ENCODE data around the gene OR2G6.
"Not testable (repeated sequence)": the region's sequence is repeated elsewhere in the genome, so short reads cannot be mapped to it uniquely, and the experiment has no call there.

The OR2G6 gene

DNA sequence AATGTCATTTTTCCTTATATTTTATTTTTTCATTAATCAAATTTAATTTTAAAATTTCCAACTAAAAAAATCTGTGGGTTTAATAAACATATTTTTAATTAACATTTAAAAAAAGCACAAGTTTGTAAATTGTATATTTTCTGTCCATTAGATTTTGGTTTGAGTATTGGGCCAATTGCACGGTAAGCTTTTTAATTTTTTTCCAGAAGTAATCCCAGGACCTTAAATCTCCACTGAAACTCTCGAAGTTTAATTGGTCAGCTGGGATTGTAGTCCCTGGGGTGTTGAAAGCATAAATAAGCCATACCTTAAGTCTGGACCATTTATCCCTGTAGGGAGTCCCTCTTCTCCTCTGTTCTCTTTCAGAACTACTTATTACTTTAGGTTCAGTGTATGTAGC, at the start of gene OR2G6:
Gene OR2G6 (plus strand): TSS at position 301 of the 400 bp plus-strand sequence. CDS start 13,574 bp downstream, outside the sequence.
- H3K4me1 ChIP-seq (ENCODE audit: insufficient read depth, low read length); H3K36me3 ChIP-seq (ENCODE audit: insufficient read depth, low read depth, low read length); H3K9ac ChIP-seq (ENCODE audit: low read depth, low read length); H3K27ac ChIP-seq (ENCODE audit: low read length); H3K9me3 ChIP-seq (ENCODE audit: insufficient read depth, low read depth, low read length); H3K4me3 ChIP-seq (ENCODE audit: low read length); H3K27me3 ChIP-seq (ENCODE audit: insufficient read depth, low read length): not testable (repeated sequence)

DNA sequence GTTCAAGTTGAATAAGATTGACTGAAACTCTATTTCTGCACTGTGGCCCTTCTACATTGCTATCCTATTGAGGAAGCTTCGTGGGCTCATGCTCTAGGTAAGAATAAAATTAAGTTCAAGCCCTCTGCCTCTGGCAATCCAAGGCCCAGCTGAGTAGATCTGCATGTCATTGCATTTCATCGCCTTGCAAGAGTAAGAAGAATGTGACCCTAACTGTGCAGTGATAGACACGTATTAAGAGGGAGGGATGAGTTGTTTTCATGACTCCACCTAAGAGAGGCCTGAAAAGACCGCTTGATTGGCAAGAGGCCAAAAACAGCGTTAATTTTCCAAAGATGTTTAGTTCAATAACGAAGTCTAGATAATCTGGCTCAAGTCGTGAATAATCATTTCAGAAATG, 48.8 kb upstream of the OR2G6 start:
- H3K36me3 ChIP-seq (ENCODE audit: insufficient read depth, low read depth, low read length); H3K27ac ChIP-seq (ENCODE audit: low read length); H3K27me3 ChIP-seq (ENCODE audit: insufficient read depth, low read length); H3K4me3 ChIP-seq (ENCODE audit: low read length); H3K9ac ChIP-seq (ENCODE audit: low read depth, low read length); H3K4me1 ChIP-seq (ENCODE audit: insufficient read depth, low read length): not testable (repeated sequence)
- H3K9me3 ChIP-seq (ENCODE audit: insufficient read depth, low read depth, low read length) = peaks cover 54% of the 10 kb centered on the region; the same call in 1 of the 2 replicates

DNA sequence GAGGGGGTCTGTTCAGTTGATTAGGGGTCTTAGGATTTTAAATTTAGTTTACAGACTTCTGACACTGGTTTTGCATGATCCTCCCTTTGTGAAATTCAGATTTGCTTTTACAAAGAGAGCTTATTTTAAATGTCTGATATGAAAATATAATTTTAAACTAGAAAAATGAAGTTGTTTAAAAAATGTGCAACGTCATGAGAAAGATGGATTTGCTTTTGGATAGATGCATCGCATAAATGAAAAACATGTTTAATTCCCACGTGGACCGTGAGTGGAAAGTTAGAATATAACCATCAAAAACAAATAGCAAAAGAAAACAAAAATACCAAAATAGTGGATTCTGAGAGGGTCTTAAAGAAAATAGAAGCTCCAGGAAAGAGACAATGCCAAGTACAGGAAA, 36.7 kb upstream of the OR2G6 start:
- H3K27me3 ChIP-seq (ENCODE audit: insufficient read depth, low read length) = no peaks in the 10 kb centered on the region
- H3K4me3 ChIP-seq (ENCODE audit: low read length) = no peak overlapping the region
- H3K4me1 ChIP-seq (ENCODE audit: insufficient read depth, low read length) = no peaks in the 10 kb centered on the region
- no peak overlapping the region for H3K9ac ChIP-seq (ENCODE audit: low read depth, low read length)
- peaks cover 52% of the 10 kb centered on the region for H3K9me3 ChIP-seq (ENCODE audit: insufficient read depth, low read depth, low read length)
- no peak overlapping the region for H3K27ac ChIP-seq (ENCODE audit: low read length)
- no peaks in the 10 kb centered on the region for H3K36me3 ChIP-seq (ENCODE audit: insufficient read depth, low read depth, low read length)

DNA sequence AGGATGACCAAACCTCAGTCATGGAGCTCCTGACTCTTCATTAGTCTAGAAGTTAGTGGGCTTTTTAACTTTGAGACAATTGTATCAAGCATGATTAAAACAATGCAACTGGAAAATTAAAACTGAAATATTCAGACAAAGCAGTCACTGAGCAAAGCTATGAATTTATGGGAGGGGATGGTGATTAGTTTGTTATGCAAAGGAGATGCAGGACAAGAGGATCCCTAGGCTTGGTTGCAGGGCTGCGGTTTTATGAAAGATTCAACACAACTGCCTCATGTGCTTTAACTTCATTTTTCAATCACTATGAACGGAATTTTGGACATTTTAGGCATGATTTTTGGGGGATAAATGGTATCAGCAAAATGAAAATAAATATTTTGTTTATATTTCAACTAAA, 35.8 kb upstream of the OR2G6 start:
- H3K36me3 ChIP-seq (ENCODE audit: insufficient read depth, low read depth, low read length); H3K4me3 ChIP-seq (ENCODE audit: low read length): not testable (repeated sequence)
- H3K9me3 ChIP-seq (ENCODE audit: insufficient read depth, low read depth, low read length) = peaks cover 42% of the 10 kb centered on the region

DNA sequence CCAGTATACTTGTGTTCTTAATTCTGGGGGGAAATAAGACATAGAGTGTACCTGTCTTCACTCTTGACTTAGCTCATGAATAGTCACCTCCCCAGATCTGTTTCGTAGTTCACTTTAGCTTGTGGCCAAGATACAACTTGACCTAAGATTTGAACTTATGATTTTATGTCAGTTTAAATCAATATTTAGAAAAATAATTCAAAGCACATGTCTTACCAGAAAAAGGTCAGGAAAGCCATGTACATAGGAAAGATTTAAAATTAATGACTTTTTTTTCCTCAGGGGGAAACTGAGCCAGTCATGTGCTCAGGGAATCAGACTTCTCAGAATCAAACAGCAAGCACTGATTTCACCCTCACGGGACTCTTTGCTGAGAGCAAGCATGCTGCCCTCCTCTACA, 34.8 kb upstream of the OR2G6 start, which contains the start of gene OR2T3:
Gene OR2T3 (plus strand): TSS at position 301 of the 400 bp plus-strand sequence. CDS start 0 bp downstream, at position 301.
- H3K9me3 ChIP-seq (ENCODE audit: insufficient read depth, low read depth, low read length) = peaks cover 33% of the 10 kb centered on the region
- H3K9ac ChIP-seq (ENCODE audit: low read depth, low read length); H3K4me3 ChIP-seq (ENCODE audit: low read length); H3K27me3 ChIP-seq (ENCODE audit: insufficient read depth, low read length); H3K27ac ChIP-seq (ENCODE audit: low read length); H3K36me3 ChIP-seq (ENCODE audit: insufficient read depth, low read depth, low read length); H3K4me1 ChIP-seq (ENCODE audit: insufficient read depth, low read length): not testable (repeated sequence)

More for the DNA sequence above, 35.8 kb upstream of the OR2G6 start:
- H3K27ac ChIP-seq (ENCODE audit: low read length); H3K9ac ChIP-seq (ENCODE audit: low read depth, low read length); H3K4me1 ChIP-seq (ENCODE audit: insufficient read depth, low read length); H3K27me3 ChIP-seq (ENCODE audit: insufficient read depth, low read length): not testable (repeated sequence)

DNA sequence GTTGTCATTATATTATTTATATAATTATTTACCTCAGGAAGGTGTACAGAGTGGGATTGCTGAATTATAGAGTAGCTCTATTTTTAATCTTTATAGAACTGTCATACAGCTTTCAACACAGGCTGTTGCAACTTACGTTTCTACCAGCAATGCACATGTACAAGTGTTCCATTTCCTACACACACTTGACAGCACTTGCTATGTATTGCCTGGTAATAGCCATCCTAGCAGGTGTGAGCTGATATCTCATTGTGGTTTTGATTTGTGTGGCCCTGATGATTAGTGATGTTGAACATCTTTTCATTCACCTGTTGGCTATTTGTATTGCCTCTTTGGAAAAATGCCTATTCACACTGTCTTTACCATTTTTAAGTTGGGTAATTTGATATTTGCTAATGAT, 32.2 kb upstream of the OR2G6 start:
- not testable (repeated sequence) for H3K27me3 ChIP-seq (ENCODE audit: insufficient read depth, low read length); H3K4me1 ChIP-seq (ENCODE audit: insufficient read depth, low read length); H3K27ac ChIP-seq (ENCODE audit: low read length); H3K4me3 ChIP-seq (ENCODE audit: low read length); H3K36me3 ChIP-seq (ENCODE audit: insufficient read depth, low read depth, low read length); H3K9ac ChIP-seq (ENCODE audit: low read depth, low read length)
- peaks cover 14% of the 10 kb centered on the region for H3K9me3 ChIP-seq (ENCODE audit: insufficient read depth, low read depth, low read length)

DNA sequence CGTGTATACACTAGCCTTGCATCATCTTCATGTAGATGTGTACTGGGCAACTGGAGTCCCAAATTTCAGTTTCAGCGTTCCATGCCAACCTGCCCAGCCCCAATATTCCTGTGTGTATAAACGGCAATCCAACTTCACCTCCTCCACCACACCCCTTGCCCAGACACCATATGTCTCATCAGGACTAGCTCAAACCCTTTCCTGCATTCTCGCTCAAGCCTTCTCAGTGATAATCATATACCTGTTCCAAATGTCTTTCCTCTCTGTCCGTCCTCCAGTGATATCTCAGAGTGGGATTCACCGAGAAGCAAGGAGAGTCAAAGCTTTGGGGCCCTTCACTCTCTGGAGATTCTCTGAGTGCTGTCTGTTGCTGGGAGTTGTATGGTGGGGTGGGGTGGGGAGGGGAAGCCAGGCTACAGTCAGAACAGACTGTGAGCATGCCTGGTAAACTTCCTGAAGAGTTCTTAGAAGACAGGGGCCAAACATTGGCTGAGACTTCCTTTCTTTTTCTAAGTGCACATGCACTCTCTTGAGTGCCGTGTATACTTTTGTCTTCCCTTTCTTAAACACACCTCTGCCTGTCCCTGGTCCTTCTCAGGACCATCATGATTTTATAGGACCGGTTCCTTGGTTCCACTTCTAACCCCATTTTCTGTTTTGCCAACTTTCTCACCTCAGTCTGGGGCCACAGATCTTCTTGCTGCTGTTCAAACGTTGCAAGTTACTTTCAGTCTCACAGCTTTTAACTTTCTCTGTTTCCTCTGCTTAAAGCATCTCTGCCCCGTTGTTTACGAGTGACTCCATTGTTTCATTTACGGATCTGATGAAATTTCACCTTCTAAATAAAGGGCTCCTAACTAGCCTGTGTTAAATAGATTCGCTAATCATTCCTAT, 25.9 kb upstream of the OR2G6 start:
- not testable (repeated sequence) for H3K9ac ChIP-seq (ENCODE audit: low read depth, low read length); H3K4me1 ChIP-seq (ENCODE audit: insufficient read depth, low read length); H3K9me3 ChIP-seq (ENCODE audit: insufficient read depth, low read depth, low read length); H3K36me3 ChIP-seq (ENCODE audit: insufficient read depth, low read depth, low read length); H3K4me3 ChIP-seq (ENCODE audit: low read length); H3K27ac ChIP-seq (ENCODE audit: low read length); H3K27me3 ChIP-seq (ENCODE audit: insufficient read depth, low read length)

DNA sequence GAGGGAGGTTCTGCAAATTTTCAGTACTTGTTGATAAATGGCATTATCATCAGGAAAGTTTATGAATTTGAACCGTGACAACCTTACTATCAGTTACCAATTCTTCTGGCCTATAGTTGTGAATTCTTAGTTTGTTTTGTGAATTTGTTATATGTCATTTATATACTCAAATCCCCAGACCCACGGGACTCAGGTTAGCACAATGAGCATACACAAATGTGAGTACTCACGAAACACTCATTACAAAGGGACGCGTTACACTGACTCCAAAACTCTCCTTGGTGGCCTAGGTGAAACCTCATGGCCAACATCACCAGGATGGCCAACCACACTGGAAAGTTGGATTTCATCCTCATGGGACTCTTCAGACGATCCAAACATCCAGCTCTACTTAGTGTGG, 19.6 kb upstream of the OR2G6 start, which contains the start of gene OR2T5:
Gene OR2T5 (plus strand): TSS at position 301 of the 400 bp plus-strand sequence. CDS start 0 bp downstream, at position 301.
- not testable (repeated sequence) for H3K27me3 ChIP-seq (ENCODE audit: insufficient read depth, low read length); H3K36me3 ChIP-seq (ENCODE audit: insufficient read depth, low read depth, low read length); H3K27ac ChIP-seq (ENCODE audit: low read length); H3K9ac ChIP-seq (ENCODE audit: low read depth, low read length); H3K4me1 ChIP-seq (ENCODE audit: insufficient read depth, low read length); H3K4me3 ChIP-seq (ENCODE audit: low read length); H3K9me3 ChIP-seq (ENCODE audit: insufficient read depth, low read depth, low read length)

DNA sequence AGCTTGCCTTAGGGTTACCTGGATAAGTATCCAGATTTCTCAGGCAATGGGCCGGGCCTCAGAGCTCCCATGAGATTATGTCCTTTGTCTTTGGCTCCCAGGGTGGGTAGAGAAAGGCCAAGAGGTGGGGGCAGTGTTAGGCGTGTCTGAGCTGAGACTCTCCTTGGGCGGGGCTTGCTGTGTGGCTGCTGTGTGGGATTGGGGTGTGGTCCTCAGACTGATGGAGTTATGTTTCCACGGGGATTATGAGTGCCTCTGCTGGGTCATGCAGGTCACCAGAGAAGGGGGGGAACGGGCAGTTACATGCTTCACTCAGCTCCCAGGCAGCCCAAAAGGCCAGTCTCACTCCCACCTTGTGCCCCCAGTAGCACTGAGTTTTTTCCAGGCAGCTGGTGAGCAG, 11.2 kb upstream of the OR2G6 start:
- not testable (repeated sequence) for H3K27me3 ChIP-seq (ENCODE audit: insufficient read depth, low read length); H3K9ac ChIP-seq (ENCODE audit: low read depth, low read length); H3K27ac ChIP-seq (ENCODE audit: low read length); H3K4me1 ChIP-seq (ENCODE audit: insufficient read depth, low read length); H3K36me3 ChIP-seq (ENCODE audit: insufficient read depth, low read depth, low read length); H3K9me3 ChIP-seq (ENCODE audit: insufficient read depth, low read depth, low read length); H3K4me3 ChIP-seq (ENCODE audit: low read length)

DNA sequence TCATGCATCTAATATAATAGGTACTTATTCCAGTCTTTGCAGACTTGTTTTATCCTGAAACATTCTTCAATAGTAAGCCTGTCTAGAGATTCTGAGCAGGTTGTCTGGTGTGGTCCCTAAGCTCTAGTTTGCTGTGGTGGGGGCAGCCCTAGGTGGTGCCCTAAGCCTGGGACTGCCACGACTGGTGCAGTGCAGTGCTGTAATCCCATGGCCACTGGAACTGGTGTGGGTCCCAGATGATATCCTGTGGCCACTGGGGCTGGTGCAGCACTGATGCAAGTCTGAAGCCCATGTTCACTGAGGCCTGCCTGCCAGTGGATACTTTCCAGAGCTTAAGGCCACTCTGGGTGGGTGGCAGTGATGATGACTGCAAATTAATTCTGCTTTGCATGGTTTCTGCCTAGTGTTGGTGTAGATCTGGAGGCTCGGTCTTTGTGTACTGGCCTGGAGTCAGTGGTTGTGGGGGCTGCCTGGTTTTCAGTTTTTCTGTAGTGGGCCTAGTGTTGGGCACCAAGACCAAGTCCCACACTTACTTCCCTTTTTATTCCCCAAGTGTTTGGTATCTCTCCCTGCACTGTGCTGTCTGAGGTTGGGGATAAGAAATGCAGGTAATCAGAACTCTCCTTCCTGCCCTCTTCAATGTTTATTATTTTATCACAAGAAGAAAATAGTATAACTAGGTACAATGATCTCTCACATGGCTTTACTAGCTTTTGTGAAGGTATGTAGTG, 7.4 kb upstream of the OR2G6 start:
- not testable (repeated sequence) for H3K36me3 ChIP-seq (ENCODE audit: insufficient read depth, low read depth, low read length); H3K27ac ChIP-seq (ENCODE audit: low read length); H3K4me1 ChIP-seq (ENCODE audit: insufficient read depth, low read length); H3K27me3 ChIP-seq (ENCODE audit: insufficient read depth, low read length); H3K4me3 ChIP-seq (ENCODE audit: low read length); H3K9ac ChIP-seq (ENCODE audit: low read depth, low read length); H3K9me3 ChIP-seq (ENCODE audit: insufficient read depth, low read depth, low read length)

DNA sequence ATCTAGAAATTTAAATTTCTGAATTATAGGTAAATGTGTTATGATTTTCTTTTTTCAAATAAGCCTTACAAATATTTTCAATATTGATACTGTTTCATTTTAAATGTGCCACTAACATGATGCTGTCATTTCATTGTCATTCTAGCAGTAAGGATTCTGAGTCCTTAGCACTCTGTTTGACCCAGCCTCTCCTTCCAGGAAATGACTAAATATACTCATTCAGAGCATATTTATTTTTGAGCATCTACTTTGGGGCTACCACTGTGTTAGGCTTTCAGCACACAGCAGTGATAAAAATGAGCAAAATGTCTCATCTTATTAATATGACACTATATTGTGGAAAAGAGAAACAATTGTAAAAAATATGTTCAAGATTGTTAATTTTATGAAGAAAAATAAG, 2.3 kb downstream of the OR2G6 start:
- H3K4me1 ChIP-seq (ENCODE audit: insufficient read depth, low read length); H3K27me3 ChIP-seq (ENCODE audit: insufficient read depth, low read length); H3K9me3 ChIP-seq (ENCODE audit: insufficient read depth, low read depth, low read length); H3K27ac ChIP-seq (ENCODE audit: low read length); H3K9ac ChIP-seq (ENCODE audit: low read depth, low read length); H3K4me3 ChIP-seq (ENCODE audit: low read length); H3K36me3 ChIP-seq (ENCODE audit: insufficient read depth, low read depth, low read length): not testable (repeated sequence)

DNA sequence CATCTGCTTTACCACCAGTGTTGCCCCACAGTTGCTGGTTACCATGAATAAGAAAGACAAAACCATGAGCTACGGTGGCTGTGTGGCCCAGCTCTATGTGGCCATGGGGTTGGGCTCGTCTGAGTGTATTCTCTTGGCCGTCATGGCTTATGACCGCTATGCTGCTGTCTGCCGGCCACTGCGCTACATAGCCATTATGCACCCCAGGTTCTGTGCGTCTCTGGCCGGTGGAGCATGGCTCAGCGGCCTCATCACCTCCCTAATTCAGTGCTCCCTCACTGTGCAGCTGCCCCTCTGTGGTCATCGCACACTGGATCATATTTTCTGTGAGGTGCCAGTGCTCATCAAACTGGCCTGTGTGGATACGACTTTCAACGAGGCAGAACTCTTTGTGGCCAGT, 14.0 kb downstream of the OR2G6 start:
- Histone ChIP-seq H3K4me1 (ENCODE audit: insufficient read depth, low read length) (no peaks in the 10 kb centered on the region), H3K36me3 (ENCODE audit: insufficient read depth, low read depth, low read length) (no peaks in the 10 kb centered on the region), H3K9me3 (ENCODE audit: insufficient read depth, low read depth, low read length) (peaks cover 66% of the 10 kb centered on the region), H3K27me3 (ENCODE audit: insufficient read depth, low read length) (no peaks in the 10 kb centered on the region), H3K27ac (ENCODE audit: low read length) (no peak overlapping the region), H3K4me3 (ENCODE audit: low read length) (no peak overlapping the region; the same call in 1 of the 2 replicates), H3K9ac (ENCODE audit: low read depth, low read length) (no peak overlapping the region)
